ENCODE data around the gene IGSF21. TPM values are rescaled to one million over a fixed set of nuclear protein-coding genes. Genes with fewer than 3 reads are reported as not detected.

The IGSF21 gene
- total and polyA plus RNA-seq, 10 of the 15 experiments (the other 5 are each of a cell fraction or from before 2014, with no cell fraction given), result 0.03 to 0.49 TPM; not detected in 8

DNA sequence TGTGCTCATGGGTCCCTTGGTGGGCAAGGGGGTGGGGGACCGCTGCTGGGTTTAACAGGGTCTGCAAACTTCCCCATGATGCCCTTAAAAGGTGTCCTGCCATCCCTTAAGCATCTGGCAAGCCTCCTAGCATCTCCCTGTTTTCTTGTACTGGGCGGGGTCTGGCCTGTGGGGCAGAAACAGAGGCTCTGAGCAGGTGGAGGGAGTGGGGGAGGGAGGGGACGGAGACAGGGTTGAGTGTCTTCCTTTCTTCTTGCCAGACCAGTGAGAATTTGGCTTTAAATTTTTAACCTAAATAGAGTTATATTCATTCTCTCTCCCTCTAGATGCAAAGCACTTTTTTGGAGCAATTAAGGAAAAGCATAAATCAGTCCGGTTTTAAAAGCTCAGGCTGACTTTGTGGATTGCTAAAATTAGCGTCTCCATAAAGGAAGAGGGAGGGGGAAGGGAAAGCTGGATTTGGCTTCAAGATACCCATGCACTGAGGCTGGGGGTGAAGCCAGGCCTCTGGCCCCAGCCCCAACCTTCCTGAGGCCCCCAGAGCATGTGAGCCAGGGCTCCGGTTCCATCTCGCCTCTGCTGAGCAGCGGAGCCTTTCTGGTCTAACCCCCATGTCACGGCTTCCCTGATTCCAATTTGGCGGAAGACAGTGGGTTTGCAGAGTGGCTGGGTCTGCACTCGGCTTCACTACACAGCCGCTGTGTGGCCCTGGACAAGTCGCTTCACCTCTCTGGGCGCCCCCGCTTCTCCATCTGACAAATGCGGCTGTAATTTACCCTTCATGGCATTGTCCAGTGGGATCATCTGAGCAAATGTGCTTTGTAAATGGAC lies 25.3 kb downstream of the IGSF21 start:
- H3K79me2 ChIP-seq (ENCODE audit: control insufficient read depth, insufficient read depth, low read length), result no peaks in the 10 kb centered on the region
- in situ Hi-C loops (cut with MboI) (no loop called here), intact Hi-C loops (cut with micrococcal nuclease; ENCODE audit: unreplicated experiment) (no loop called here)
- no peak overlapping the region for H3K4me3 ChIP-seq
- no peaks in the 10 kb centered on the region for H3K9me3 ChIP-seq (replicated peaks; ENCODE audit: control insufficient read depth, insufficient read depth, low read length)
- CTCF ChIA-PET, result no interaction called here
- SMC1A ChIA-PET (ENCODE audit: uncharacterized antibody, unreplicated experiment), result no interaction called here
- no peak for FAIRE-seq
- no peaks in the 10 kb centered on the region for H3K4me1 ChIP-seq (ENCODE audit: control insufficient read depth, insufficient read depth, low read length)
- H3K27me3 ChIP-seq (replicated peaks in 1 of 2; ENCODE audit: control insufficient read depth in 2 of 2, insufficient read depth in 2 of 2, low read length in 1 of 2), result no peaks in the 10 kb centered on the region; a peak in 1 of 4 replicates
- H3K4me2 ChIP-seq (ENCODE audit: control insufficient read depth, insufficient read depth), result no peak overlapping the region
- no peak for TF ChIP-seq GABPA (IDR thresholded peaks at IDR 0.05; ENCODE audit: low read depth)
- no peak for TF ChIP-seq ZNF24 (IDR thresholded peaks at IDR 0.05)
- no peak for TF ChIP-seq SIN3A (IDR thresholded peaks at IDR 0.05; ENCODE audit: low read depth, low read length)
- TF ChIP-seq, protein P1, sequence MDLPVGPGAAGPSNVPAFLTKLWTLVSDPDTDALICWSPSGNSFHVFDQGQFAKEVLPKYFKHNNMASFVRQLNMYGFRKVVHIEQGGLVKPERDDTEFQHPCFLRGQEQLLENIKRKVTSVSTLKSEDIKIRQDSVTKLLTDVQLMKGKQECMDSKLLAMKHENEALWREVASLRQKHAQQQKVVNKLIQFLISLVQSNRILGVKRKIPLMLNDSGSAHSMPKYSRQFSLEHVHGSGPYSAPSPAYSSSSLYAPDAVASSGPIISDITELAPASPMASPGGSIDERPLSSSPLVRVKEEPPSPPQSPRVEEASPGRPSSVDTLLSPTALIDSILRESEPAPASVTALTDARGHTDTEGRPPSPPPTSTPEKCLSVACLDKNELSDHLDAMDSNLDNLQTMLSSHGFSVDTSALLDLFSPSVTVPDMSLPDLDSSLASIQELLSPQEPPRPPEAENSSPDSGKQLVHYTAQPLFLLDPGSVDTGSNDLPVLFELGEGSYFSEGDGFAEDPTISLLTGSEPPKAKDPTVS (IDR thresholded peaks at IDR 0.05; ENCODE audit: low read depth, low read length), result no peak
- TF ChIP-seq ZNF274 (IDR thresholded peaks at IDR 0.05; ENCODE audit: insufficient read depth, insufficient read length), result no peak
- TF ChIP-seq PAX5 (IDR thresholded peaks at IDR 0.05; ENCODE audit: borderline replicate concordance, low read depth, low read length), result no peak
- TF ChIP-seq NRF1 (conservative IDR thresholded peaks at IDR 0.05; ENCODE audit: low read depth, low read length), result no peak
- TF ChIP-seq GATAD2B (conservative IDR thresholded peaks at IDR 0.05; ENCODE audit: low read depth), result no peak
- no peak for TF ChIP-seq DPF2 (IDR thresholded peaks at IDR 0.05)
- TF ChIP-seq, protein P2, sequence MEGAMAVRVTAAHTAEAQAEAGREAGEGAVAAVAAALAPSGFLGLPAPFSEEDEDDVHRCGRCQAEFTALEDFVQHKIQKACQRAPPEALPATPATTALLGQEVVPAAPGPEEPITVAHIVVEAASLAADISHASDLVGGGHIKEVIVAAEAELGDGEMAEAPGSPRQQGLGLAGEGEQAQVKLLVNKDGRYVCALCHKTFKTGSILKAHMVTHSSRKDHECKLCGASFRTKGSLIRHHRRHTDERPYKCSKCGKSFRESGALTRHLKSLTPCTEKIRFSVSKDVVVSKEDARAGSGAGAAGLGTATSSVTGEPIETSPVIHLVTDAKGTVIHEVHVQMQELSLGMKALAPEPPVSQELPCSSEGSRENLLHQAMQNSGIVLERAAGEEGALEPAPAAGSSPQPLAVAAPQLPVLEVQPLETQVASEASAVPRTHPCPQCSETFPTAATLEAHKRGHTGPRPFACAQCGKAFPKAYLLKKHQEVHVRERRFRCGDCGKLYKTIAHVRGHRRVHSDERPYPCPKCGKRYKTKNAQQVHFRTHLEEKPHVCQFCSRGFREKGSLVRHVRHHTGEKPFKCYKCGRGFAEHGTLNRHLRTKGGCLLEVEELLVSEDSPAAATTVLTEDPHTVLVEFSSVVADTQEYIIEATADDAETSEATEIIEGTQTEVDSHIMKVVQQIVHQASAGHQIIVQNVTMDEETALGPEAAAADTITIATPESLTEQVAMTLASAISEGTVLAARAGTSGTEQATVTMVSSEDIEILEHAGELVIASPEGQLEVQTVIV (IDR thresholded peaks at IDR 0.05; ENCODE audit: borderline replicate concordance, partially characterized antibody), result no peak
- TF ChIP-seq, protein P3, sequence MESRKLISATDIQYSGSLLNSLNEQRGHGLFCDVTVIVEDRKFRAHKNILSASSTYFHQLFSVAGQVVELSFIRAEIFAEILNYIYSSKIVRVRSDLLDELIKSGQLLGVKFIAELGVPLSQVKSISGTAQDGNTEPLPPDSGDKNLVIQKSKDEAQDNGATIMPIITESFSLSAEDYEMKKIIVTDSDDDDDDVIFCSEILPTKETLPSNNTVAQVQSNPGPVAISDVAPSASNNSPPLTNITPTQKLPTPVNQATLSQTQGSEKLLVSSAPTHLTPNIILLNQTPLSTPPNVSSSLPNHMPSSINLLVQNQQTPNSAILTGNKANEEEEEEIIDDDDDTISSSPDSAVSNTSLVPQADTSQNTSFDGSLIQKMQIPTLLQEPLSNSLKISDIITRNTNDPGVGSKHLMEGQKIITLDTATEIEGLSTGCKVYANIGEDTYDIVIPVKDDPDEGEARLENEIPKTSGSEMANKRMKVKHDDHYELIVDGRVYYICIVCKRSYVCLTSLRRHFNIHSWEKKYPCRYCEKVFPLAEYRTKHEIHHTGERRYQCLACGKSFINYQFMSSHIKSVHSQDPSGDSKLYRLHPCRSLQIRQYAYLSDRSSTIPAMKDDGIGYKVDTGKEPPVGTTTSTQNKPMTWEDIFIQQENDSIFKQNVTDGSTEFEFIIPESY (IDR thresholded peaks at IDR 0.05), result no peak
- TF ChIP-seq HCFC1 (IDR thresholded peaks at IDR 0.05; ENCODE audit: low read length), result no peak
- no peak for TF ChIP-seq KLF5 (IDR thresholded peaks at IDR 0.05; ENCODE audit: partially characterized antibody)
- no peak for TF ChIP-seq HDAC2 (IDR thresholded peaks at IDR 0.05)
- no peak for TF ChIP-seq RFX5 (IDR thresholded peaks at IDR 0.05; ENCODE audit: low read depth, low read length)
- no peak for TF ChIP-seq SREBF1 (IDR thresholded peaks at IDR 0.05; ENCODE audit: low read length)
- TF ChIP-seq ZNF622 (IDR thresholded peaks at IDR 0.05), result no peak
- no peak for DNase-seq (ENCODE audit: low read depth, low spot score)
- H3K9ac ChIP-seq (ENCODE audit: control insufficient read depth, insufficient read depth, low read length), result no peak overlapping the region
- no peak overlapping the region for H3K27ac ChIP-seq (ENCODE audit: control insufficient read depth, insufficient read depth)
- no peaks in the 10 kb centered on the region for H4K20me1 ChIP-seq (ENCODE audit: control insufficient read depth, insufficient read depth)
- RAD21 ChIA-PET (ENCODE audit: unreplicated experiment), result no interaction called here
- WGBS (ENCODE audit: insufficient coverage, insufficient replicate concordance, low lambda C conversion rate, missing lambda C conversion rate), result 25% methylated on average over 16 of the region's 16 CpGs
- no peaks in the 10 kb centered on the region for H3K36me3 ChIP-seq (ENCODE audit: control insufficient read depth in 2 of 2, insufficient read depth in 2 of 2, low read length in 1 of 2)
- POLR2A ChIA-PET, result no interaction called here
- no peak overlapping the region for H2AFZ ChIP-seq (ENCODE audit: control insufficient read depth, low read depth, low read length)
- BruUV-seq (replicated peaks), result no TSS peak
- ATAC-seq, result no peak

Measured in GM12878 (cell line).